ENCODE results near the gene CCDC149. TPM values are rescaled to one million over a fixed set of nuclear protein-coding genes. Genes with fewer than 3 reads are reported as not detected.
A peak's percentile ranks its signal among the peaks of the same experiment; 100 is the strongest.

CCDC149 gene
- total RNA-seq, 1 experiment from 2014 or later, result 0.92 TPM

DNA sequence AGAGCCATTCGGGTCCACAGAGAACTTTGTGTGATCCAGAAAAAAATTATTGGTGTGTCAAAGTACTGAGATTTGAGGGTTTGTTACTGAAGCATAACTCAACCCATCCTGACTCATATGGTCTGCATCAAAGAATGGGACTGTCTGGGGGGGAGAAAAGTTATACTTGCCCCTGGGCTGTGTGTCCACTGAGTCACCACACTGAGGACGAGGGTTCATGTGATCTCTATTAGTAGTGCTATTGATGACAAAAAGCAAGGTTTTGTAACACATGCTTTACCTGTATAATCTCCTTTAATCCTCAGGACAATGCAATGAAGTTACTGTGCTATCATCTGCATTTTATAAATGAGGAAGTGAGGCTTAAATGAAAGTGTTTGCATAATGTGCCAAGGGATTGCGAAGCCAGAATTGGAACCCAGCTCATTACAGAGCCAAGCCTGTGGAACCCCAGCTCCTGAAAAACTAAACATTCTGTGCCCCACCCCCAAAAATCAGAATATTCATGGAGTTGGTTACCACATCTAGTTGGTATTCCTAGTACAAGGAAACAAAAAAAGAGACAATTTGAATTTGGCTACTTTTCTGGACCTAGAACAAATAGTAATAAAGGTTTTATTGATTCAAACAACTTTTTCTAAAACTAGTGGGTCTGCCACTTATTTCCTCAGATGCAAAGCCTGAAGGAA, 31.2 kb downstream of the CCDC149 start:
- no peak for DNase-seq (ENCODE audit: low spot score)

DNA sequence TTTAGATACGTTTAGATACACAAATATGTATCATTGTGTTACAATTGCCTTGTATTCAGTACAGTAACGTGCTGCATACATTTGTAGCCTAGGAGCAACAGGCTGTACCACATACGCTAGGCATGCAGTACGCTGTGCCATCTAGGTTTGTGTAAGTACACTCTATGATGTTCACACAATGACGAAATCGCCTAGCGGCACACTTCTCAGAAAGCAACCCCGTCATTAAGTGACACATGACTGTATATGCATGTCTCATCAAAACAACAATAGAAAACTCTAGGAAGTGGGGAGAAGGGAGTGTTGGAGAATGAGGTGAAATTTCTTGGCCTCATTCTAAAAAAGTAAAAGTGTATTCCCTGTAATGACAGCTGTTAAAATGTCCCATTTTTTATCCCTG, 32.7 kb downstream of the CCDC149 start:
- no peak for DNase-seq (ENCODE audit: low spot score)

DNA sequence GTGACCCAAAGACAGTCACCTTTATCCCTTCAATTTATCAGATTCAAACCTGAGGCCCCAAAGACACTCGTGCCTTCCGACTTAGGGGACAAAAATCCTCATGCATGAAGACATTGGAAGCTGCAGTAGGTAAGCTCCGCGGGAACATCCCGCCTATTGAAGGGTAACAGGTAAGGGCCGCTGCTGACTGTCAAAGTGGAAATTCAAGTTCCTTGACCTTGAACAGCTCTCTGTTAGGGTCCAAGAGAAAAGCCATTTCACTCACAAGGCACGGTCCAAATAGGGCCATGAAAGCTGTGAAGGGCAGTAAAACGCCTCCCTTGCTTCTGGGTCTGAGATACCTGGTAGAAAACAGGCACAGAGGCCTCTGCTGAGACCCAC, 34.2 kb downstream of the CCDC149 start:
- DNase-seq (ENCODE audit: low spot score), result no peak

DNA sequence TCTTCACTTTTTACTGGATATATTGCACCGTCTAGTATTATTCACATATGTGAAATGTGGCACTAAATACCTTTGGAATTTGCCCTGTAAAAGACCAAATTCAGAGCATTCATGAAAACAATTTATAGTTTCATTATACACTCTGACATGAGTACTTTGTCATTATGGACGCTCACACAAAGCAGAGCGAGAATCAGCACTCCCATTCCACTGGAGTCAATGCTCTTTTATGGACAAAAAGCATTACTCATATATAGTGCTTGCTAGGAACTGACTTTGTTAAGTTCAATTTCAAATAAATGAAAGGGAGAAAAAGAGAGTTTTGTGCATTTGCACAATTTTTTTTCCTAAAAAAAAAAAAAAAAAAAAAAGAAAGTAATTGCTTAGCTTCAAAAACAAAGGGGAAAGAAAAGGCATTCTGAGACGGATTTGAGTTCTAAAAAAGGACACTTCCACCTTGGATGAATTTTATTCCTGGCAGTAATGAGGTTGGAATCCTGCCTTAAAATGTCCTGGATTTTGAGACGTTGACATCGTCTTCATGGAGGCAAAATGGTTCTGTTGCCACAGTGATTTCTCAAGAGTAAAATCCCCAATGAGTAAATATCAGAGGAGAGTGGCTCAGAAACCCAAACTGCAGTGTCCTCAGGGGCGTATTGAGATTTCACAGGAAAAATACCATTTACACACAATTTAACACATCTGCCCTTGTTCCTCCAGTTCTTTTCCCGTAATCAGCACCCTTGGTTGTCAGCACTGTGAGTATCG, 34.8 kb downstream of the CCDC149 start:
- no peak for DNase-seq (ENCODE audit: low spot score)

DNA sequence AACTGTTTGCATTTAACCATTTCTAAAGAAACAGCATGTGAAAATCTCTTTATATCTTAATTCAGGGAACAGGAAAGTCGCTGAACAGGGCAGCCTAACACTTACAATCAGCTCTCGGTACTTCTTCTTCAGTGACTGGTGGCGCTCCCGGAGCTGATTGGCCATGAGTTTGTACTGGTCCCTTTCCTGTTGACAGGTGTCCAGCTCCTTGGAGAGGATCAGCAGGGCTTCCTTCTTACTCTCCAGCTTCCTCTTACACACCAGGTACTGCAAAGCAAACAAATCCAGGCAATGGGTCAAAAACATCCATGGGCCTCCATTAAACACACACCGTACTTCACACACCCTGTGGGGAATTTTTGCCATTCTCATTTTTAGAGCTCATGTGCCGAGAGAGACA, 36.4 kb downstream of the CCDC149 start:
- DNase-seq (ENCODE audit: low spot score), result no peak

DNA sequence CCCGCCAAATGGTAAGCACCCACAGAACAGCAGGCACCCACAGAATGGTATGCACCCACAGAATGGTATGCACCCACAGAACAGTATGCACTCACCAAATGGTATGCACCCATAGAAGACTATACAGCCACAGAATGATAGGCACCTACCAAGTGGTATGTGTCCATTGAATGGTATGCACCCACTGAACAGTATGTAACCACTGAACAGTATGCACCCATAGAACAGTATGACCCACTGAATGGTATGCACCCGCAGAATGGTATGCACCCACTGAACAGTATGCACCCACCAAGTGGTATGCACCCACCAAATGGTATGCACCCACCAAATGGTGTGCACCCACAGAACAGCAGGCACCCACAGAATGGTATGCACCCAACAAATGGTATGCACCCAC, 40.1 kb downstream of the CCDC149 start:
- DNase-seq (ENCODE audit: low spot score), result no peak

DNA sequence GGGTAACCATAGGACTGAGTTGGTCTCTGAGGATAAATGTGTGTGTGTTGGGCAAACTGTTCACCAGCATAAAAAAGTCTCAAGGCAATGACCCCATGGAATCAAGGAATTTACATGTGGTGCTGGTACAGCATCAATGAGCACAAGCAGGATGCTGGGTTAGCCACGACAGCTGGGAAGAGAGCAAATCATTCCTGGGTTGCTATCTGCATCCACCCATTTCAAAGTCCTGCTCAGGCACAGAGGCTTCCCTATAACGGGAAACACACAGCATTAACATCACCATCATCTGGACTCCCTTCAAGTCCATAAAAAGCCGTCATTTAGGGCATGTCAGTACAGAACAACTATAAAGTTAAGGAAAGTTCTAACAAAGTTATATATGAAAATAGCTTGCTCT, 41.6 kb downstream of the CCDC149 start:
- DNase-seq (ENCODE audit: low spot score), result no peak

DNA sequence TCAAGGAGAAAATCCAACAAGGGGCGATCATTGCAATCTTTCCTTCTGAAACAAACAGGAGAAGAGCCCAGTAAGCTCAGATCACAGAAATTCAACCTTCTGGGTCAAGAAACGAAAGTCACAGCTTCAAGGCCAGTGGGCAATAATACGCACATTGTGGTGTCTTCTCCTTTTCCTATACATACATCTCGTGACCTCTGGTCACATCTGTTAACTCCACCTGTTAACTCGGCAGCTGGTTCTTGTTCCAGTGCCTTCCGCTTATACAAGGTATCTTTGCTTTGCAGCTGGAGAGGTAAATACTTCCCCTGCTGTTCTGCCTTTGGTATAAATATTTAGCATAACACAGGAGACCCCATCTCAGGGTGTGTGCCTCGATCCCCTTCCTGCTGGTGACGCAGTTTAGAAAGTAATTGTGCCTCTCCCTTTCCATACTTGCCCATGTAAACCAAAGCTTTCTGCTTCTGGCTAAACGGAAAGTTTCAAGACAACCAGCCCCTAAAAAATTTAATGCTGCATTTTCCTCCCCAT, 45.0 kb downstream of the CCDC149 start:
- no peak for DNase-seq (ENCODE audit: low spot score)

DNA sequence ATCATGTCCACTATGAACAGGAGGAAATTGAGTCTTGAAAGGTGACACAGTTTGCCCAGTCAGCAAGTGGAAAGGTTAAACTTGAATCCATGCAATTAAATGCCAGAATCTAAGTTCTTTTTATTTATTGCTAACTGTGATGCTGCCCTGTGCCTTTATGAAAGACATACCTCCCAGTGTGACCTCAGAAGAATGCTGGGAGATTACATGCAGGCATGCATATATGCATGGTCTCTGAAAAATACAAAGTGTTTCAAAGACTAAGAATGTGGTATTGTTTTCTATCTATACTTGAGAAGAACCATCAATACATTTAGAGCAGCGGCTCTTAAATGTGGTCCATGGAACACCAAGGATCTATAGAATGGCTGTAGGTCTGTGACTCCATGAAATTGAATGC, 45.6 kb downstream of the CCDC149 start:
- DNase-seq (ENCODE audit: low spot score), result no peak

DNA sequence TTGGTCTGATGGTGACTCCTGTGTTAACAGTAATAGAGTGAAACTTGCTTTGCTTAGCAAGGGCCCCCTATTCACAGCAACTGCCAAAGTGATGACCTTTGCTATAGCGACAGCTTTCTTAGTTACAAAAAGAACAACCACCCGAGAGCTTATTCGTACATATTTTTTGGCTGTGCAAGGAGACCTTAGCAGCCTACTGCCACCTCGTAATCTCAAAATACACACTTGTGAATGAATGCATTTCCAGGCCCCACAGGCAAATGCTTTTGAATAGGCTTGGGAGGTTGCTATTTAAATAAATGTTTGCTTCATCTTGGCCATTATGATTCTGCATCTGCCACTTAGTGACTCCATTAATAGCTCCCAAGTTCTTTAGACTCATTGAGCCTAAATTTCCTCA, 47.4 kb downstream of the CCDC149 start:
- DNase-seq (ENCODE audit: low spot score), result no peak

DNA sequence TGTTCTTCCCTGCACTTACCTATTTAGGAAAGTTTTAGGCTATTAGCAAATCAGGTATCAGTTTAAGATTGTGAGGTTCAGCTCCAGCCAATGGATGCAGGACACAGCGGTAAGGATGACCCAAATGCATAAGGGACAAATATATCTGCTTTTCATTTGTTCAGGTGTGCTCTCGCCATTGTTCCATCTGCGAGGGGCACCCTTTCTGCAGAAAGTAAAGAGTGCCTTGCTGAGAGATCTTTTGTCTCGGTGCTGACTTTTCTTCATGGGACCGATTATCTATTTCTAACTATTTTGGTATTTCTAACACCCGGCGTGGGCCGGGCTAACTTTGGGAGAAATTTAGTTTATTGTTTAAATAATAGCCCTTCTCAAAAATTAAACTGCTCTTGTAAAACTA, 49.0 kb downstream of the CCDC149 start:
- no peak for DNase-seq (ENCODE audit: low spot score)

DNA sequence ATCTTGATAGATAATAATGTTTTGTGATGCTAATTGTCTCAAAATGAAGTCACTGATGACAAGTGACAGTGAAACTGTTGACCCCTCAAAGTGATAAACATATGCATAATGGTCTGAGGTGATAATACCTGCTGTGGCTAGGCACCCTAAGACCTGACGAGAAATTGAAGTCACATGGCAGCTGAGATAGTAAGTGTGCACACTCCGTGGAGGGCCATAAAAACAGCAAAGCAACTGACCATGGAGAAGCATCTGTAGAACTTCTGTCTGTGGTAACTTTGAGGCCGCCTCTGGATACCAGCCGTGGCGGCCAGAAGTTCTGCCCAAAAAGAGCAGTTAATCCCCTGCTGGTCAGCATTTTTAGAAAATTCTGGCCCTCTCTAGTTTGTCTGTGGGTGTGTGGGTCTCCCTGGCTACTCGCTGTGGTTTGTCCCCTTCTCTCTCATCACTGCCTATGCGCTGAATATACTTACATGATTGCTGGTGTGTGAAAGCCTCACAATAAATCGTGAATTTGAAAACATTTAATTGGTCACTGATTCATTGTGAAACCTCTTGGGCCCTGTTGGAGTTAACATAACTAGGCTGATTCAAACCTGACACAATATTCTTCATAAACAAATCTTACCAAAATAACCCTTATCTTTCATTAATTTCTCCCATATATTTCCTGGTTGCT, 50.6 kb downstream of the CCDC149 start:
- DNase-seq (ENCODE audit: low spot score), result no peak

DNA sequence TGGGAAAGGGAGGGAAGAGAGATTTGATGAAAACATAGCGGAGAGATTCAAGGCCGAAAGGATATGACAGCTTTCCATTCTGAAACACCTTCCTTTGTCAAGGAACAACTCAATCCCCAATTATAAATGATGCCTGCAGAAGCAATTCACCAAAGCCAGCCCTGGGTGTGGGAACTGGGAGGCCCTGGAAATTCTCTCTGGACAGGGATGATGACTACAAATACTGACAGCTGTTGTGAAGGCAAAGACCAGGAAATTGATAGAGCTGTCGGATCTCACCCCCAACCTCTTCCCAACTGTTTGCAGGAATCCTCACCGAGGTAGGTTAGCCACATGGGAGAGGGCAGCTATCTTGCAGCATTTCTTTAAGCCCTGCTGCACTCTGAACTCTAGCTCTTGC, 54.3 kb downstream of the CCDC149 start:
- no peak for DNase-seq (ENCODE audit: low spot score)

DNA sequence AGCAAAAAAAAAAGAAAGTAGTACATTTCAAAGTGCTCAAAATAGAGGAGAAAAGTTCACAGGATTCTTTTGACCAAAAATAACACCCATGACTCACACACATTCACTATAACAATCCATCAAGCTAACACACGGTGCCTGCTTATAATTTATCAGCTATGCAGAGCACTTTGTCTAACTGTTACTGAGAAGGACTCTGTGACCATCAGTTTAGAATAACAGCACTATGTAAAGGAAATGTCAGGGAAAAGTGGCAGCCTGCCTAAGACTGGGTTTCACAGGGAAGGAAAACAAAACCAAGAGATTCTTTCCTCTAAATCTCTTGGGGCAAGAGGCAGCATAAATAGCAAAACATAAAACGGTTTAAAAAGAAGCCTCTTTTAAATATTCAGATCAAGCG, 54.8 kb downstream of the CCDC149 start:
- DNase-seq (ENCODE audit: low spot score), result no peak

DNA sequence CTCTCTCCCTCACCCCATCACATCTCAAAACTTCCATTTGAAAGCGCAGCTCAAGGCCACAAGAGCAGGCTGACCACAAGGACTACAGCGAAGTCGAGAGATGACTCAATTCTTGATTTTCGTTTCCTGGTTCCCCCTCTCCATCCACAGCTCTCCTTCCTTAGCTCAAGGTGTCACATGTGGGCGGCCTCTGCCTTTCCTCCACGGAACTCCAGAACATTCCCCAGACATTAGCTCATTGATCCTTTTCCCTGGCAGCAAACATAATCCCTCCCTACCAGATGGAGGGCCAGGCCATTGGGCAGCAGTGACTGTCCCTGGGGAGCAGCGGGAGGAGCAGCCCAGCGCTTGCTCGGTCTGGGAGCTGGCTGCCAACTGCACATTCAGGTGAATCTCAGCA, 56.3 kb downstream of the CCDC149 start:
- DNase-seq (ENCODE audit: low spot score), result peak; percentile 6

DNA sequence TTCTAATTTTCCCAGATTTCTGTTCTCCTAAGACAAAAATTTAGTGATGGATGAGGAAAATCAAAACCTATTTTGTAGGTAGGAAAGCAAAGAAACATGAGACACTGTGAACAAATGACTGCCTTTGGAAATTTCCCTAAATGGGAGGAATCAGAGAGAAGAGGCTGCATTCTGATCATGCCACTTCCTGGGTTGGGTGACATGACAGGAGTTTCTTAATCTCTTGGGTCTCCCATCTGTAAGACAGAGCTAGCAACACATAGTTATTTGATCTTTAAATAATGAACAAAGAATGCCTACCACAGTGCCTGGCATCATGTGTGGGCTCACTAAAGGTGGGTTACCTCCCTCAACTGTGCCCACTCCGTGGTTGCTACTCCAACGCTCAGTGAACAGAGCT, 57.1 kb downstream of the CCDC149 start:
- DNase-seq (ENCODE audit: low spot score), result no peak

DNA sequence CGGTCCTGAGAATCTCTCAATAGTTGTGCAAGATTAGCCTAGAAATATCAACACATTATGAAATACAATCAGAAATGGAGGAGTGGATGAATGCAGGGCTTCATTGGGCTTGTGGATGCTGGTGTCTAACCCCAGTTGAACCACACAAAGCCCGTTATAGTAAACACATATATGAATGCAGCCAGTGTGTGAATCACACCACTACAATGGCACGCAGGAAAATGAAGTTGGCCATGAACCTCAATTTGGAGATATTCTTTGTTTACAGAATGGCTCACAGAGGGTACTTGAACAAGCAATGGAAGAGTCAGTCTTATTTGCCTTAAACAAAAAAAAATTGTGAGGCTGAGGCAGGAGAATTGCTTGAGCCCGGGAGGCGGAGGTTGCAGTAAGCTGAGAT, 59.7 kb downstream of the CCDC149 start:
- DNase-seq (ENCODE audit: low spot score), result no peak

DNA sequence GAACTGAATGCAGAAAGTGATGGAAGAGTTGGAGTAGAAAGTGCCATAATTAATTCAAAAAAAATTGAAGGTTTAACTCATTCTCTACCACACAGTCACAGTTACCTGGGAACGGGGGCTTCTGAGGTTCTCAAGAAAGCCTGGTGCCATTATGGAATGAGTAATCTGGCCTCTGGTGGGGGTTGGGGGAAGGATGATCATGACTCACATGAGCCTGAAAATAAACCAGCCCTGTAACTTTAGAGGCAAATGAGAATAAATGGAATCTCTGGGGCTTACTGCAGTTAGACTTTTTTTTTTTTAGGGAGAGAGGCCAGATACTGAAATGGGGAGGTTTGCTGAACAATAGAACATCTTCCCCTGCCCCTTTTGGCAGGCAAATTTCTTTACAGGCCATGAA, 62.2 kb downstream of the CCDC149 start:
- no peak for DNase-seq (ENCODE audit: low spot score)

DNA sequence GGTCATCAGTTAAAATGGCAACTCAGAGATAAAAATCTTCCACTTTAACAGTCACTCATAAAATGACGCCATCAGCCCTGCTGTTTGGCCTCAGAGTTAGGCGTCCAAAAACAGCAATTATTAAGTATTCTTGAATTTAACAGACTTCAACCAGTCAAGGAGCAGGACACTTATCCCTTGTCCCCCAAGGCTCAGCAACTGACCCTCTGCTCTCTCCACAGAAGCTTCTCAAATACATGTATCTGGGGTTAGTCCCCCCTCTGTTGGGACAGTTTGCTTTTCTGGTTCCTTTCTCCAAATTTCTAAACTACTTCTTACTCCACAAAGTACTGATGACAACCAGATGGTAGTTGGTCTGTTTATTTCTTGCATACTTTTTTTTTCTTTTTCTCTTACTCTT, 63.1 kb downstream of the CCDC149 start:
- DNase-seq (ENCODE audit: low spot score), result no peak

DNA sequence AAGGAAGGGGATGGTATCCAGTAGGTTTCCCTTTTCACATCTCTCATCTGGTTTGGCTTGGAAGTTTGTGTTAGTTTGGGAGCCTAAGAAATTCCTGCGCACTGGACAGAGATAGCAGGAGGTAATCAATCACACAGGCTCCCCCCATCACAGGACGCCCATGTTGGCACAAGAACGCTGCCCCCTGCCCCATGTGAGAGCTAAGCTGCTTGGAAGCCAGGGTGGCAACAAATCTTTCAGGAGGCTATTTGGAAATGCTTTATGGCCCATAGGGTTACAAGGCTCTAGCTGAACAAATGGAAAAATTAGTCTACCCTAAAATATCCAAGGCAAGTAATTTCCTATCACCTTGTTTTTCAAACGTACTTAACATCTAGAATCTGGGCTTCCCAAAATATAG, 63.5 kb downstream of the CCDC149 start:
- no peak for DNase-seq (ENCODE audit: low spot score)

DNA sequence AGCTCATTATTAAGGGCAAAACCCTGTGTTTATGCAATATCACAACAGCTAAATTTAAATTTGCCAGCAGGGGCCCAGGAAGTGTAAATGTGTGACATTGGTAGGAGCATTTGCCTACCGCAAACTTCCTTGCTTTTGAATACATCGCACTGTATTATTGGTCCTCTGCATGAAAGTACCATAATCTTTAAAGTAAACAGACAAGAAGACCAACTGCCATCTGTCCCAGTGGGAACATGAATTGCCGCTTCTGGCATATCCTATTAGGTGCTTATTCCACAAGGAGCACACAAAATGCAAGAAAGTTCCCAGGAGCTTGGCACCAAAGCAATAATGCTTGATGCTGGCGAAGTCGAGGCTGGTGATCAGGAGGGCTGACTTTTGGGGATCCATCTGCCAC, 66.1 kb downstream of the CCDC149 start:
- DNase-seq (ENCODE audit: low spot score), result no peak

DNA sequence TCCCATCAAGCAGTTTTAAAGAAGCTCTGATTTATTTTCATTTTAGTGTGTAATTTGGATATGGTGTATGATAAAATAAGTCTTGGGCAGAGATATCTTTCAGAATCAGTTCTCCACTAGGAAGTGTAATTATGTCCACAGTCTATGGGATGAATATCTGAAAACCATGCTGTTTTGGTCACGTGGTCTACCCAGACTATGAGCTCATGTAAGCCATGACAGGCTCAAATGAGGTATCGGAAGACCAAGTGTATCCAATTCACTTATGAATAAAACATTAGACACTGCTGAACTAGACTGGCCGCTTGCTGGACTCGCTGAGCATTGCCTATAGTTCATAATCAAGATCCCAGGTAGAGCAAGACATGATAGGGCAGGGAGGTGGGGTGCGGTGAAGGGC, 66.9 kb downstream of the CCDC149 start:
- DNase-seq (ENCODE audit: low spot score), result no peak

DNA sequence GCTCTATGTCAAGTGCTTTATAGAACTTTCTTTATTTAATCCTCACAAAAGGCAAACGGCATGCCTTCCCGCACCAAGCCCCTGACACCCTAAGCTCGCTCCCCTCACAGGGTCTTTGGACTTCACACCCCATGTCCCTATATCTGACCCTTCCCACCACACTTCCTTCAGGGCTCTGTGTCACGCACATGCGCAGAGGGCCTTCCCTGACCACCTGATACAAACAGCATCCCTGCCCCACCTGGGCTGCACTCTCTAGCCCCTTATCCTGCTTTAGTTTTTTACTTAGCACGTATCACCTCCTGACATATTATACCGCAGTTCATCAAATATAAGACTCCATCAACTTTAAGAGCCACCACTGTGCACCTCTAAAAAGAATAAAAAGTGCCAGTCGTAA, 67.7 kb downstream of the CCDC149 start:
- no peak for DNase-seq (ENCODE audit: low spot score)
